Measurements from ENCODE around the gene ACSM2A.
"Not testable (repeated sequence)": the region's sequence is repeated elsewhere in the genome, so short reads cannot be mapped to it uniquely, and the experiment has no call there.

The ACSM2A gene

GRCh38 chr16:20460313-20460712 lies 9.0 kb downstream of the ACSM2A start:
- DNase-seq: not testable (repeated sequence)

GRCh38 chr16:20468954-20469353 lies 17.6 kb downstream of the ACSM2A start:
- DNase-seq: not testable (repeated sequence)

- DNase-seq: not testable (repeated sequence)
Measured at GRCh38 chr16:20469930-20470329, 18.6 kb downstream of the ACSM2A start.

GRCh38 chr16:20470732-20471131 lies 19.4 kb downstream of the ACSM2A start:
- not testable (repeated sequence) for DNase-seq

GRCh38 chr16:20477188-20477744 lies 25.9 kb downstream of the ACSM2A start:
- not testable (repeated sequence) for DNase-seq

GRCh38 chr16:20483989-20484388 lies 32.7 kb downstream of the ACSM2A start:
- DNase-seq: not testable (repeated sequence)

- no peak for DNase-seq
Measured at GRCh38 chr16:20484726-20485125, 33.4 kb downstream of the ACSM2A start.

GRCh38 chr16:20485408-20485807 lies 34.1 kb downstream of the ACSM2A start:
- DNase-seq: no peak

- not testable (repeated sequence) for DNase-seq
Measured at GRCh38 chr16:20490994-20491393, 39.7 kb downstream of the ACSM2A start.

GRCh38 chr16:20491448-20491847 lies 40.1 kb downstream of the ACSM2A start:
- DNase-seq: not testable (repeated sequence)

GRCh38 chr16:20504418-20504817 lies 53.1 kb downstream of the ACSM2A start:
- DNase-seq: no peak

- no peak for DNase-seq
Measured at GRCh38 chr16:20507280-20507679, 56.0 kb downstream of the ACSM2A start.

GRCh38 chr16:20510323-20510722 lies 59.0 kb downstream of the ACSM2A start:
- DNase-seq: no peak

GRCh38 chr16:20515688-20516090 lies 64.4 kb downstream of the ACSM2A start:
- DNase-seq: no peak

GRCh38 chr16:20517149-20517548 lies 65.8 kb downstream of the ACSM2A start:
- DNase-seq: no peak

GRCh38 chr16:20519231-20519630 lies 67.9 kb downstream of the ACSM2A start:
- DNase-seq: no peak

- no peak for DNase-seq
Measured at GRCh38 chr16:20520103-20520502, 68.8 kb downstream of the ACSM2A start.

GRCh38 chr16:20531795-20532194 lies 80.5 kb downstream of the ACSM2A start:
- DNase-seq: not testable (repeated sequence)

GRCh38 chr16:20532284-20532792 lies 81.0 kb downstream of the ACSM2A start:
- DNase-seq: not testable (repeated sequence)

- DNase-seq: not testable (repeated sequence)
Measured at GRCh38 chr16:20536669-20537068, 85.3 kb downstream of the ACSM2A start.
